ENCODE data around the gene DIO2.

GRCh38 chr14:80206351-80207080, 4.8 kb downstream of the DIO2 start:
- TF ChIP-seq RCOR1 (IDR thresholded peaks at IDR 0.05; ENCODE audit: insufficient replicate concordance, low read length), result no peak
- TF ChIP-seq CTCF (conservative IDR thresholded peaks at IDR 0.05; ENCODE audit: low read depth, low read length), result no peak
- TF ChIP-seq MXI1 (IDR thresholded peaks at IDR 0.05; ENCODE audit: borderline replicate concordance, low read depth, low read length), result no peak
- no peak for TF ChIP-seq POLR2A (IDR thresholded peaks at IDR 0.05; ENCODE audit: low read depth, low read length)
- TF ChIP-seq FOS (IDR thresholded peaks at IDR 0.05; ENCODE audit: low read depth, low read length), result no peak
